ENCODE measurements around the gene DOCK9.
A peak's percentile ranks its signal among the peaks of the same experiment; 100 is the strongest.

The DOCK9 gene

GRCh38 chr13:98869408-98870090, 108.3 kb downstream of the DOCK9 start:
- Mint-ChIP-seq H3K4me1 (peaks cover 27% of the 10 kb centered on the region), H3K9me3 (peaks cover 14 to 15% of the 10 kb centered on the region in 2 donors), H3K27me3 (no peaks in the 10 kb centered on the region), H3K27ac (no peak overlapping the region), H3K4me3 (no peak overlapping the region)
- DNase-seq (no peak), ATAC-seq (no peak)

- peaks cover 21% of the 10 kb centered on the region for H3K4me1 Mint-ChIP-seq
- no peaks in the 10 kb centered on the region for H3K27me3 Mint-ChIP-seq
- DNase-seq = no peak
- peaks cover 10 to 13% of the 10 kb centered on the region in 2 donors for H3K9me3 Mint-ChIP-seq
- ATAC-seq = no peak
- no peak overlapping the region for H3K4me3 Mint-ChIP-seq
- no peak overlapping the region for H3K27ac Mint-ChIP-seq
These were observed 108.9 kb downstream of the DOCK9 start for GRCh38 chr13:98868932-98869331.

- H3K9me3 Mint-ChIP-seq = no peaks in the 10 kb centered on the region
- no peak for ATAC-seq
- no peak for DNase-seq
- no peak overlapping the region for H3K4me3 Mint-ChIP-seq
- no peaks in the 10 kb centered on the region for H3K27me3 Mint-ChIP-seq
- no peak overlapping the region for H3K27ac Mint-ChIP-seq
- peaks cover 16% of the 10 kb centered on the region for H3K4me1 Mint-ChIP-seq
These were observed 111.0 kb downstream of the DOCK9 start for GRCh38 chr13:98866882-98867281.

GRCh38 chr13:98860491-98860890, 117.4 kb downstream of the DOCK9 start:
- no peak for DNase-seq
- H3K9me3 Mint-ChIP-seq = no peaks in the 10 kb centered on the region
- ATAC-seq = no peak
- H3K27me3 Mint-ChIP-seq = no peaks in the 10 kb centered on the region
- no peak overlapping the region for H3K27ac Mint-ChIP-seq
- no peak overlapping the region for H3K4me3 Mint-ChIP-seq
- no peaks in the 10 kb centered on the region for H3K4me1 Mint-ChIP-seq

- H3K4me3 Mint-ChIP-seq = no peak overlapping the region
- DNase-seq (no peak), ATAC-seq (no peak)
- peaks cover 10% of the 10 kb centered on the region for H3K4me1 Mint-ChIP-seq
- no peaks in the 10 kb centered on the region for H3K27me3 Mint-ChIP-seq
- H3K27ac Mint-ChIP-seq = peak overlapping the region in 1 of 2 donors; percentile 36
- H3K9me3 Mint-ChIP-seq = no peaks in the 10 kb centered on the region
These were observed 119.7 kb downstream of the DOCK9 start for GRCh38 chr13:98858191-98858590.

GRCh38 chr13:98856983-98857382, 120.9 kb downstream of the DOCK9 start:
- Mint-ChIP-seq H3K27ac (no peak overlapping the region), H3K27me3 (no peaks in the 10 kb centered on the region), H3K4me1 (peaks cover 12% of the 10 kb centered on the region), H3K4me3 (no peak overlapping the region), H3K9me3 (no peaks in the 10 kb centered on the region)
- DNase-seq (no peak), ATAC-seq (no peak)

- Mint-ChIP-seq H3K27ac (no peak overlapping the region), H3K27me3 (no peaks in the 10 kb centered on the region), H3K9me3 (no peaks in the 10 kb centered on the region), H3K4me1 (peaks cover 12% of the 10 kb centered on the region), H3K4me3 (no peak overlapping the region)
- no peak for ATAC-seq
- DNase-seq = no peak
These were observed 123.4 kb downstream of the DOCK9 start for GRCh38 chr13:98854448-98854847.

GRCh38 chr13:98853771-98854221, 124.1 kb downstream of the DOCK9 start:
- Mint-ChIP-seq H3K27ac (peak overlapping the region; percentile 42 to 95), H3K4me3 (peak overlapping the region; percentile 19 to 30), H3K4me1 (peaks cover 12% of the 10 kb centered on the region), H3K27me3 (no peaks in the 10 kb centered on the region), H3K9me3 (no peaks in the 10 kb centered on the region)
- peak; percentile 75 to 89 for DNase-seq
- peak; percentile 100 for ATAC-seq

- H3K9me3 Mint-ChIP-seq = no peaks in the 10 kb centered on the region
- peak overlapping the region; percentile 62 to 82 for H3K27ac Mint-ChIP-seq
- no peak for ATAC-seq
- no peaks in the 10 kb centered on the region for H3K27me3 Mint-ChIP-seq
- peaks cover 12% of the 10 kb centered on the region for H3K4me1 Mint-ChIP-seq
- no peak overlapping the region for H3K4me3 Mint-ChIP-seq
- no peak for DNase-seq
These were observed 126.6 kb downstream of the DOCK9 start for GRCh38 chr13:98851276-98851675.

GRCh38 chr13:98848746-98849145, 129.1 kb downstream of the DOCK9 start:
- H3K27ac Mint-ChIP-seq = no peak overlapping the region
- H3K27me3 Mint-ChIP-seq = no peaks in the 10 kb centered on the region
- H3K4me3 Mint-ChIP-seq = no peak overlapping the region
- H3K4me1 Mint-ChIP-seq = peaks cover 7% of the 10 kb centered on the region
- no peaks in the 10 kb centered on the region for H3K9me3 Mint-ChIP-seq
- DNase-seq = no peak
- ATAC-seq = no peak

- no peaks in the 10 kb centered on the region for H3K9me3 Mint-ChIP-seq
- H3K27me3 Mint-ChIP-seq = no peaks in the 10 kb centered on the region
- H3K4me1 Mint-ChIP-seq = peaks cover 3% of the 10 kb centered on the region
- no peak overlapping the region for H3K27ac Mint-ChIP-seq
- ATAC-seq = no peak
- H3K4me3 Mint-ChIP-seq = no peak overlapping the region
- no peak for DNase-seq
These were observed 130.1 kb downstream of the DOCK9 start for GRCh38 chr13:98847780-98848179.

GRCh38 chr13:98846986-98847385, 130.9 kb downstream of the DOCK9 start:
- H3K27ac Mint-ChIP-seq = no peak overlapping the region

GRCh38 chr13:98846521-98846920, 131.3 kb downstream of the DOCK9 start:
- H3K9me3 Mint-ChIP-seq = no peaks in the 10 kb centered on the region
- no peak overlapping the region for H3K27ac Mint-ChIP-seq
- ATAC-seq (no peak), DNase-seq (no peak)
- no peaks in the 10 kb centered on the region for H3K27me3 Mint-ChIP-seq
- peaks cover 6% of the 10 kb centered on the region for H3K4me1 Mint-ChIP-seq
- no peak overlapping the region for H3K4me3 Mint-ChIP-seq

More at GRCh38 chr13:98846986-98847385, 130.9 kb downstream of the DOCK9 start:
- no peaks in the 10 kb centered on the region for H3K9me3 Mint-ChIP-seq
- no peak overlapping the region for H3K4me3 Mint-ChIP-seq
- no peaks in the 10 kb centered on the region for H3K27me3 Mint-ChIP-seq
- no peak for DNase-seq
- H3K4me1 Mint-ChIP-seq = peaks cover 6% of the 10 kb centered on the region
- no peak for ATAC-seq

- Mint-ChIP-seq H3K4me1 (peaks cover 6% of the 10 kb centered on the region), H3K27me3 (no peaks in the 10 kb centered on the region), H3K4me3 (no peak overlapping the region), H3K27ac (no peak overlapping the region), H3K9me3 (no peaks in the 10 kb centered on the region)
- ATAC-seq = no peak
- DNase-seq = no peak
These were observed 132.1 kb downstream of the DOCK9 start for GRCh38 chr13:98845742-98846141.

GRCh38 chr13:98844021-98844420, 133.8 kb downstream of the DOCK9 start:
- no peak for DNase-seq
- no peaks in the 10 kb centered on the region for H3K9me3 Mint-ChIP-seq
- ATAC-seq = no peak
- H3K4me1 Mint-ChIP-seq = peaks cover 6% of the 10 kb centered on the region
- no peak overlapping the region for H3K27ac Mint-ChIP-seq
- no peak overlapping the region for H3K4me3 Mint-ChIP-seq
- no peaks in the 10 kb centered on the region for H3K27me3 Mint-ChIP-seq

- H3K9me3 Mint-ChIP-seq = no peaks in the 10 kb centered on the region
- no peak for ATAC-seq
- no peaks in the 10 kb centered on the region for H3K27me3 Mint-ChIP-seq
- DNase-seq = no peak
- H3K4me1 Mint-ChIP-seq = peaks cover 6% of the 10 kb centered on the region
- H3K4me3 Mint-ChIP-seq = no peak overlapping the region
- no peak overlapping the region for H3K27ac Mint-ChIP-seq
These were observed 134.4 kb downstream of the DOCK9 start for GRCh38 chr13:98843482-98843877.
